Erythroblast (primary cell): ENCODE measurements around the gene PCDHGA10.

Experiments used
- GATA1 ChIP-seq: IDR thresholded peaks from 2 replicates; pipeline ENCODE4 v1.6.1; 2011; ENCODE audit warnings: low read depth, mild to moderate bottlenecking, control low read depth, low read length, moderate library complexity
- POLR2A ChIP-seq: IDR thresholded peaks from 2 replicates; pipeline ENCODE4 v1.6.1; 2011; ENCODE audit warnings: mild to moderate bottlenecking, low read length

GRCh38 chr5:141439411-141440141 lies 26.8 kb downstream of the PCDHGA10 start:
- TF ChIP-seq POLR2A (no peak), GATA1 (no peak)
